Type B pancreatic cell (in vitro differentiated cells): Measurements from ENCODE around the gene PLD1. TPM values are rescaled to one million over a fixed set of nuclear protein-coding genes. Genes with fewer than 3 reads are reported as not detected.

Experiments
- DNase-seq: peaks from one replicate; pipeline ENCODE4 v3.0.0; 2021; ENCODE audit warnings: mixed read lengths; ENCODE audit not compliant: unreplicated experiment; ENCODE audit errors: extremely low spot score
- H3K27ac Mint-ChIP-seq: 2 replicates; pipeline ENCODE4 v1.8.0; 2021; ENCODE audit warnings: mild to moderate bottlenecking, mixed read lengths
- H3K27me3 Mint-ChIP-seq: 2 replicates; pipeline ENCODE4 v1.8.0; 2021; ENCODE audit warnings: mixed read lengths
- H3K36me3 Mint-ChIP-seq: 2 replicates; pipeline ENCODE4 v1.8.0; 2021; ENCODE audit warnings: mixed read lengths
- H3K4me1 Mint-ChIP-seq: one replicate; pipeline ENCODE4 v1.8.0; 2021; ENCODE audit warnings: mixed read lengths; ENCODE audit not compliant: unreplicated experiment
- H3K4me3 Mint-ChIP-seq: 2 replicates; pipeline ENCODE4 v1.8.0; 2021; ENCODE audit warnings: mild to moderate bottlenecking, mixed read lengths
- H3K9me3 Mint-ChIP-seq: 2 replicates; pipeline ENCODE4 v1.8.0; 2021; ENCODE audit warnings: mixed read lengths
- CTCF ChIP-seq: fragments of 200-600 bp; sonication (generic); conservative IDR thresholded peaks from 2 replicates; pipeline ENCODE4 v1.5.0; 2021; ENCODE audit warnings: antibody characterized with exemption, mild to moderate bottlenecking
- total RNA-seq: library from RNA; stranded (reverse); gene quantifications from 2 replicates; pipeline ENCODE4 v1.2.1, GENCODE V29; 2021; ENCODE audit warnings: low replicate concordance

Gene PLD1
- total RNA-seq, 1 donor from 2014 or later: 33.3 TPM

- no peaks in the 10 kb centered on the region for H3K9me3 Mint-ChIP-seq
- peaks cover 9% of the 10 kb centered on the region for H3K36me3 Mint-ChIP-seq
- H3K4me3 Mint-ChIP-seq: no peak overlapping the region
- peaks cover 6% of the 10 kb centered on the region for H3K4me1 Mint-ChIP-seq
- H3K27ac Mint-ChIP-seq: no peak overlapping the region
- no peak for TF ChIP-seq CTCF
- no peaks in the 10 kb centered on the region for H3K27me3 Mint-ChIP-seq
- DNase-seq: no peak
Measured at GRCh38 chr3:171672538-171672937, 137.7 kb downstream of the PLD1 start.

- no peaks in the 10 kb centered on the region for H3K9me3 Mint-ChIP-seq
- TF ChIP-seq CTCF: no peak
- H3K27ac Mint-ChIP-seq: no peak overlapping the region
Measured at GRCh38 chr3:171672124-171672523, 138.2 kb downstream of the PLD1 start.

GRCh38 chr3:171671709-171672108 lies 138.6 kb downstream of the PLD1 start:
- Mint-ChIP-seq H3K36me3 (peaks cover 8% of the 10 kb centered on the region), H3K27me3 (no peaks in the 10 kb centered on the region), H3K9me3 (no peaks in the 10 kb centered on the region), H3K27ac (no peak overlapping the region), H3K4me3 (no peak overlapping the region), H3K4me1 (peaks cover 4% of the 10 kb centered on the region)
- DNase-seq: no peak
- no peak for TF ChIP-seq CTCF

More at GRCh38 chr3:171672124-171672523, 138.2 kb downstream of the PLD1 start:
- H3K4me1 Mint-ChIP-seq: peaks cover 4% of the 10 kb centered on the region
- H3K4me3 Mint-ChIP-seq: no peak overlapping the region
- no peaks in the 10 kb centered on the region for H3K27me3 Mint-ChIP-seq
- H3K36me3 Mint-ChIP-seq: peaks cover 8% of the 10 kb centered on the region
- no peak for DNase-seq

GRCh38 chr3:171666516-171666915 lies 143.8 kb downstream of the PLD1 start:
- Mint-ChIP-seq H3K27me3 (no peaks in the 10 kb centered on the region), H3K4me3 (no peak overlapping the region), H3K36me3 (peaks cover 17% of the 10 kb centered on the region), H3K9me3 (no peaks in the 10 kb centered on the region), H3K4me1 (peaks cover 4% of the 10 kb centered on the region), H3K27ac (no peak overlapping the region)
- no peak for TF ChIP-seq CTCF
- no peak for DNase-seq

GRCh38 chr3:171663805-171664204 lies 146.5 kb downstream of the PLD1 start:
- no peak for DNase-seq
- no peaks in the 10 kb centered on the region for H3K9me3 Mint-ChIP-seq
- H3K36me3 Mint-ChIP-seq: peaks cover 23% of the 10 kb centered on the region
- no peak overlapping the region for H3K27ac Mint-ChIP-seq
- peaks cover 4% of the 10 kb centered on the region for H3K4me1 Mint-ChIP-seq
- H3K4me3 Mint-ChIP-seq: no peak overlapping the region
- no peaks in the 10 kb centered on the region for H3K27me3 Mint-ChIP-seq
- TF ChIP-seq CTCF: no peak

GRCh38 chr3:171661484-171661883 lies 148.8 kb downstream of the PLD1 start:
- H3K9me3 Mint-ChIP-seq: no peaks in the 10 kb centered on the region
- no peaks in the 10 kb centered on the region for H3K4me1 Mint-ChIP-seq
- no peak for TF ChIP-seq CTCF

More at GRCh38 chr3:171661484-171661883, 148.8 kb downstream of the PLD1 start:
- no peak for DNase-seq
- Mint-ChIP-seq H3K27me3 (no peaks in the 10 kb centered on the region), H3K36me3 (peaks cover 24% of the 10 kb centered on the region), H3K27ac (no peak overlapping the region), H3K4me3 (no peak overlapping the region)
